Measurements from ENCODE around the gene ZKSCAN8. TPM values are rescaled to one million over a fixed set of nuclear protein-coding genes. Genes with fewer than 3 reads are reported as not detected.

The ZKSCAN8 gene
- polyA plus RNA-seq, 1 of the 3 experiments (the other 2 are of a cell fraction), result 4.3 TPM

DNA sequence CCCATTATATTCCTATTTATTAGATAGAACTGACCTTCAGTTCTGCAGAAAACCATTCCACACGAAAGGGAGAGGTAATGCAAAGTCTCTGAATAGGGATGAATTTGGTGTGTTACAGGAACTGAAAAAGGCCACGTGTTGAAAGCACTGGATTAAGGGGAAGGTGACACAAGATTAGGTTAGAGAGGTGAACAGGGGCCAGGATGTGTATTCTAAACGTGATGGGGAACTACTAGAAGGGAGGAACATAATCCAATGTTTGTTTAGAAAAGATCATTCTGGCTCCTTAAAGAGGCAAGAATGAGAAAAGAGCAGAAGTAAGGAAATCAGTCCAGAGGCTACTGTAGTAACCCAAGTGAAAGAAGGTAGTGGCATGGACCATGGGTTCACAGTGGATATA, 6.3 kb upstream of the ZKSCAN8 start:
- H3K79me2 ChIP-seq (ENCODE audit: insufficient read depth), result peaks cover 65% of the 10 kb centered on the region
- ChIA-PET CTCF (interaction anchor here (2.0 kb wide), 1 partner anchor 221 kb away, joined by 12 read pairs; no protein-coding TSS in a partner anchor), POLR2A (interaction anchor here (1.6 to 2.3 kb wide), 2 partner anchors 11 to 31 kb away, joined by 7 to 9 read pairs; partner anchors contain the start of gene ZSCAN16)
- TF ChIP-seq RFX5 (IDR thresholded peaks at IDR 0.05; ENCODE audit: low read length), result no peak
- TF ChIP-seq TCF12 (IDR thresholded peaks at IDR 0.05), result no peak
- TF ChIP-seq EP300 (IDR thresholded peaks at IDR 0.05; ENCODE audit: borderline replicate concordance in 1 of 2, low read depth in 1 of 2, low read length in 1 of 2), result no peak
- no peak for TF ChIP-seq SIN3A (IDR thresholded peaks at IDR 0.05; ENCODE audit: borderline replicate concordance, low read depth, low read length)
- TF ChIP-seq RXRA (IDR thresholded peaks at IDR 0.05; ENCODE audit: borderline replicate concordance, low read depth), result no peak
- TF ChIP-seq EZH2phosphoT487 (IDR thresholded peaks at IDR 0.05; ENCODE audit: borderline replicate concordance, low read depth), result no peak
- TF ChIP-seq GATA2 (CRISPR knock-in tag; IDR thresholded peaks at IDR 0.05), result no peak
- no peak for TF ChIP-seq RAD21 (IDR thresholded peaks at IDR 0.05; ENCODE audit: low read length)
- TF ChIP-seq POLR2AphosphoS5 (IDR thresholded peaks at IDR 0.05; ENCODE audit: low read depth, low read length), result no peak
- TF ChIP-seq GABPA (IDR thresholded peaks at IDR 0.05; ENCODE audit: low read depth), result no peak
- TF ChIP-seq, protein P1, sequence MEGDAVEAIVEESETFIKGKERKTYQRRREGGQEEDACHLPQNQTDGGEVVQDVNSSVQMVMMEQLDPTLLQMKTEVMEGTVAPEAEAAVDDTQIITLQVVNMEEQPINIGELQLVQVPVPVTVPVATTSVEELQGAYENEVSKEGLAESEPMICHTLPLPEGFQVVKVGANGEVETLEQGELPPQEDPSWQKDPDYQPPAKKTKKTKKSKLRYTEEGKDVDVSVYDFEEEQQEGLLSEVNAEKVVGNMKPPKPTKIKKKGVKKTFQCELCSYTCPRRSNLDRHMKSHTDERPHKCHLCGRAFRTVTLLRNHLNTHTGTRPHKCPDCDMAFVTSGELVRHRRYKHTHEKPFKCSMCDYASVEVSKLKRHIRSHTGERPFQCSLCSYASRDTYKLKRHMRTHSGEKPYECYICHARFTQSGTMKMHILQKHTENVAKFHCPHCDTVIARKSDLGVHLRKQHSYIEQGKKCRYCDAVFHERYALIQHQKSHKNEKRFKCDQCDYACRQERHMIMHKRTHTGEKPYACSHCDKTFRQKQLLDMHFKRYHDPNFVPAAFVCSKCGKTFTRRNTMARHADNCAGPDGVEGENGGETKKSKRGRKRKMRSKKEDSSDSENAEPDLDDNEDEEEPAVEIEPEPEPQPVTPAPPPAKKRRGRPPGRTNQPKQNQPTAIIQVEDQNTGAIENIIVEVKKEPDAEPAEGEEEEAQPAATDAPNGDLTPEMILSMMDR (IDR thresholded peaks at IDR 0.05), result no peak
- H4K20me1 ChIP-seq (ENCODE audit: insufficient read depth), result no peaks in the 10 kb centered on the region
- peak overlapping the region; percentile 93 for H3K4me2 ChIP-seq
- H3K4me1 ChIP-seq (ENCODE audit: control insufficient read depth in 1 of 2, insufficient read depth in 2 of 2, low read depth in 1 of 2, low read length in 1 of 2), result peaks cover 0 to 17% of the 10 kb centered on the region in 2 experiments; a peak in 3 of 4 replicates
- H3K9ac ChIP-seq, result peak overlapping the region; percentile 95
- no peaks in the 10 kb centered on the region for H3K27me3 ChIP-seq (ENCODE audit: insufficient read depth)
- peak overlapping the region; percentile 86 to 90 for H3K4me3 ChIP-seq (ENCODE audit: low read depth in 2 of 2, low read length in 1 of 2)
- WGBS (ENCODE audit: low lambda C conversion rate), result 29% methylated on average over 3 of the region's 3 CpGs
- no peak overlapping the region for H2AFZ ChIP-seq (ENCODE audit: low read depth)
- no peaks in the 10 kb centered on the region for H3K9me2 ChIP-seq
- no peaks in the 10 kb centered on the region for H3K9me3 ChIP-seq
- DNase-seq, result no peak
- H3K27ac ChIP-seq (ENCODE audit: low read depth in 2 of 2, low read length in 1 of 2), result peak overlapping the region; percentile 88 to 97; a peak in 3 of 4 replicates
- H3F3A ChIP-seq (replicated peaks; ENCODE audit: insufficient read depth), result peaks cover 8% of the 10 kb centered on the region
- H3K36me3 ChIP-seq (replicated peaks in 1 of 2; ENCODE audit: control insufficient read depth in 1 of 2, insufficient read depth in 2 of 2, low read length in 1 of 2), result peaks cover 3 to 16% of the 10 kb centered on the region in 2 experiments

DNA sequence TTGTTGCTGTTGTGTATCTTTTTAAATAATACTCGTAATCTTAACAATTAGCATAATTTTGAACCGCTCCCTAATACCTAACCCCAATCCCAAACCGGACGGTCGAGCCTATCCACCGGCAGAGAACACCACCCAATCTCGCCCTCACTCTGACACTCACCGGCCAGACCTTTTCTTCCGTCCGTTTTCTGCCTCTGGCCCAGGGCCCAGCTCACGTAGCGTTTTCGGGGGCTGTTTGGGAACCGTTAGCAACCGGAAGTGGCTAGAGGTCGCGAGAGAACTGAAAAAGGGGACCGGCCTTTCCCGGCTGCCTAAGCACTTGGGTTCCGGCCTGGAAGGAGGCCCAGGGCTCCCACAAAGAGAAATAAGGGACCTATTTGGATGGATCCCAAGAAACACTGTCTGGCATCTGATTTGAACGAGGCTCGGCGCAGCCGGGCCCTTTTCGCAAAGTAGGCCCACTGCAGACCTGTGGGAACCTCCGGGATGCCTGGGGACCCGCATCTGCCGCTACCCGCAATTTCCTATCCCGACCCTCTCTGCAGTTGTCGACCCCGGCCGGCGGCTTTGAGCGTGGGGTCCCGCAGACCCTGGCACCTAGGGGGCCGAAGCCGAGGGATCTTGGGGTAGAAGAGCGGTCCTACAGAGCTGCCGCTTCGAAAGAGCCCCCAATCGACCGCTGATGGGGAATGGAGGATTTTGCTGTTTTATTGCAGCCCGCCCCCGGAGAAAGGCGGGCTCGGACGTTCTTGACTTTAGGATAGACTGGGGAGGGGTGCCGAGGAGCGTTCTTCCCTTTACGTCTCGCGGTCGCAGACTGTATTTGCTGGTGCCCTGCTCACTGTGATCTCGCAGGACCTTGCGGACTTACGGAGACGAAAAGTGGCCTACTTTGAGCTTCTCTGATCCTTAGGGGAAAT, 4.8 kb upstream of the ZKSCAN8 start:
- Histone ChIP-seq H3K27me3 (ENCODE audit: insufficient read depth) (no peaks in the 10 kb centered on the region), H3K9me3 (no peaks in the 10 kb centered on the region), H4K20me1 (ENCODE audit: insufficient read depth) (no peaks in the 10 kb centered on the region), H3K9me2 (no peaks in the 10 kb centered on the region), H3K4me3 (ENCODE audit: low read depth in 2 of 2, low read length in 1 of 2) (peak overlapping the region; percentile 86 to 90), H3K27ac (ENCODE audit: low read depth in 2 of 2, low read length in 1 of 2) (peak overlapping the region; percentile 88 to 97), H3K9ac (peak overlapping the region; percentile 95), H3F3A (replicated peaks; ENCODE audit: insufficient read depth) (peaks cover 8% of the 10 kb centered on the region), H3K36me3 (replicated peaks in 1 of 2; ENCODE audit: control insufficient read depth in 1 of 2, insufficient read depth in 2 of 2, low read length in 1 of 2) (peaks cover 3 to 16% of the 10 kb centered on the region in 2 experiments), H2AFZ (ENCODE audit: low read depth) (peak overlapping the region; percentile 99), H3K4me2 (peak overlapping the region; percentile 93), H3K79me2 (ENCODE audit: insufficient read depth) (peaks cover 52% of the 10 kb centered on the region), H3K4me1 (ENCODE audit: control insufficient read depth in 1 of 2, insufficient read depth in 2 of 2, low read depth in 1 of 2, low read length in 1 of 2) (peaks cover 0 to 17% of the 10 kb centered on the region in 2 experiments; a peak in 3 of 4 replicates)
- DNase-seq, result peak; percentile 79
- POLR2A ChIA-PET, result interaction anchor here (0.6 to 2.3 kb wide), 10 partner anchors 9 to 262 kb away, joined by 3 to 9 read pairs (median 6); partner anchors contain the start of genes ZKSCAN4 and ZSCAN16
- WGBS (ENCODE audit: low lambda C conversion rate), result under 1% methylated on average over 26 of the region's 58 CpGs
- CTCF ChIA-PET, result interaction anchor here (0.6 to 2.0 kb wide), 4 partner anchors 47 to 219 kb away, joined by 3 to 12 read pairs (median 5); partner anchors contain the start of gene ZKSCAN4
- no peak for TF ChIP-seq TEAD4 (IDR thresholded peaks at IDR 0.05; ENCODE audit: borderline replicate concordance, insufficient read depth)
- peak; percentile 92 for TF ChIP-seq GABPA (IDR thresholded peaks at IDR 0.05; ENCODE audit: low read depth)
- TF ChIP-seq SIN3A (IDR thresholded peaks at IDR 0.05; ENCODE audit: borderline replicate concordance, low read depth, low read length), result peak; percentile 95; the same call in 1 of the 2 replicates
- TF ChIP-seq, protein P2, sequence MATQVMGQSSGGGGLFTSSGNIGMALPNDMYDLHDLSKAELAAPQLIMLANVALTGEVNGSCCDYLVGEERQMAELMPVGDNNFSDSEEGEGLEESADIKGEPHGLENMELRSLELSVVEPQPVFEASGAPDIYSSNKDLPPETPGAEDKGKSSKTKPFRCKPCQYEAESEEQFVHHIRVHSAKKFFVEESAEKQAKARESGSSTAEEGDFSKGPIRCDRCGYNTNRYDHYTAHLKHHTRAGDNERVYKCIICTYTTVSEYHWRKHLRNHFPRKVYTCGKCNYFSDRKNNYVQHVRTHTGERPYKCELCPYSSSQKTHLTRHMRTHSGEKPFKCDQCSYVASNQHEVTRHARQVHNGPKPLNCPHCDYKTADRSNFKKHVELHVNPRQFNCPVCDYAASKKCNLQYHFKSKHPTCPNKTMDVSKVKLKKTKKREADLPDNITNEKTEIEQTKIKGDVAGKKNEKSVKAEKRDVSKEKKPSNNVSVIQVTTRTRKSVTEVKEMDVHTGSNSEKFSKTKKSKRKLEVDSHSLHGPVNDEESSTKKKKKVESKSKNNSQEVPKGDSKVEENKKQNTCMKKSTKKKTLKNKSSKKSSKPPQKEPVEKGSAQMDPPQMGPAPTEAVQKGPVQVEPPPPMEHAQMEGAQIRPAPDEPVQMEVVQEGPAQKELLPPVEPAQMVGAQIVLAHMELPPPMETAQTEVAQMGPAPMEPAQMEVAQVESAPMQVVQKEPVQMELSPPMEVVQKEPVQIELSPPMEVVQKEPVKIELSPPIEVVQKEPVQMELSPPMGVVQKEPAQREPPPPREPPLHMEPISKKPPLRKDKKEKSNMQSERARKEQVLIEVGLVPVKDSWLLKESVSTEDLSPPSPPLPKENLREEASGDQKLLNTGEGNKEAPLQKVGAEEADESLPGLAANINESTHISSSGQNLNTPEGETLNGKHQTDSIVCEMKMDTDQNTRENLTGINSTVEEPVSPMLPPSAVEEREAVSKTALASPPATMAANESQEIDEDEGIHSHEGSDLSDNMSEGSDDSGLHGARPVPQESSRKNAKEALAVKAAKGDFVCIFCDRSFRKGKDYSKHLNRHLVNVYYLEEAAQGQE (IDR thresholded peaks at IDR 0.05; ENCODE audit: low read depth, low read length), result peak; percentile 75
- TF ChIP-seq MXI1 (IDR thresholded peaks at IDR 0.05; ENCODE audit: low read depth, low read length), result peak; percentile 23
- no peak for TF ChIP-seq NRF1 (IDR thresholded peaks at IDR 0.05; ENCODE audit: low read depth, low read length)
- TF ChIP-seq YY1 (IDR thresholded peaks at IDR 0.05; ENCODE audit: low read depth), result peak; percentile 51; the same call in 1 of the 2 replicates
- TF ChIP-seq, protein P3, sequence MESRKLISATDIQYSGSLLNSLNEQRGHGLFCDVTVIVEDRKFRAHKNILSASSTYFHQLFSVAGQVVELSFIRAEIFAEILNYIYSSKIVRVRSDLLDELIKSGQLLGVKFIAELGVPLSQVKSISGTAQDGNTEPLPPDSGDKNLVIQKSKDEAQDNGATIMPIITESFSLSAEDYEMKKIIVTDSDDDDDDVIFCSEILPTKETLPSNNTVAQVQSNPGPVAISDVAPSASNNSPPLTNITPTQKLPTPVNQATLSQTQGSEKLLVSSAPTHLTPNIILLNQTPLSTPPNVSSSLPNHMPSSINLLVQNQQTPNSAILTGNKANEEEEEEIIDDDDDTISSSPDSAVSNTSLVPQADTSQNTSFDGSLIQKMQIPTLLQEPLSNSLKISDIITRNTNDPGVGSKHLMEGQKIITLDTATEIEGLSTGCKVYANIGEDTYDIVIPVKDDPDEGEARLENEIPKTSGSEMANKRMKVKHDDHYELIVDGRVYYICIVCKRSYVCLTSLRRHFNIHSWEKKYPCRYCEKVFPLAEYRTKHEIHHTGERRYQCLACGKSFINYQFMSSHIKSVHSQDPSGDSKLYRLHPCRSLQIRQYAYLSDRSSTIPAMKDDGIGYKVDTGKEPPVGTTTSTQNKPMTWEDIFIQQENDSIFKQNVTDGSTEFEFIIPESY (IDR thresholded peaks at IDR 0.05; ENCODE audit: borderline replicate concordance, low read depth), result peak; percentile 83

Measured in SK-N-SH (cell line).